ENCODE results near the gene NEIL3.
"Not testable (repeated sequence)": the region's sequence is repeated elsewhere in the genome, so short reads cannot be mapped to it uniquely, and the experiment has no call there.

DNA sequence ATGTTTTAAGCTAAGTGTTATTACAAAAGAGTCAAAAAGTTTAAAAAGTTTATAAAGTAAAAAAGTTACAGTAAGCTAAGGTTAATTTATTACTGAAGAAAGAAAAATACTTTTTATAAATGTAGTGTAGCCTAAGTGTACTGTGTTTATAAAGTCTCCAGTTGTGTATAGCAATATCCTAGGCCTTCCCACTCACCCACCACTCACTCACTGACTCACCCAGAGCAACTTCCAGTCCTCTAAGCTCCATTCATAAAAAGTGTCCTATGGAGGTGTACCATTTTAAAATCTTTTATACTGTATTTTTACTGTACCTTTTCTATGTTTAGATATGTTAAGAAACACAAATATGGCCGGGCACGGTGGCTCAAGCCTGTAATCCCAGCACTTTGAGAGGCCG lies 4.8 kb upstream of the NEIL3 start:
- not testable (repeated sequence) for TF ChIP-seq EZH2 (IDR thresholded peaks at IDR 0.05; ENCODE audit: low read length, unreplicated experiment)
- TF ChIP-seq, protein P1, sequence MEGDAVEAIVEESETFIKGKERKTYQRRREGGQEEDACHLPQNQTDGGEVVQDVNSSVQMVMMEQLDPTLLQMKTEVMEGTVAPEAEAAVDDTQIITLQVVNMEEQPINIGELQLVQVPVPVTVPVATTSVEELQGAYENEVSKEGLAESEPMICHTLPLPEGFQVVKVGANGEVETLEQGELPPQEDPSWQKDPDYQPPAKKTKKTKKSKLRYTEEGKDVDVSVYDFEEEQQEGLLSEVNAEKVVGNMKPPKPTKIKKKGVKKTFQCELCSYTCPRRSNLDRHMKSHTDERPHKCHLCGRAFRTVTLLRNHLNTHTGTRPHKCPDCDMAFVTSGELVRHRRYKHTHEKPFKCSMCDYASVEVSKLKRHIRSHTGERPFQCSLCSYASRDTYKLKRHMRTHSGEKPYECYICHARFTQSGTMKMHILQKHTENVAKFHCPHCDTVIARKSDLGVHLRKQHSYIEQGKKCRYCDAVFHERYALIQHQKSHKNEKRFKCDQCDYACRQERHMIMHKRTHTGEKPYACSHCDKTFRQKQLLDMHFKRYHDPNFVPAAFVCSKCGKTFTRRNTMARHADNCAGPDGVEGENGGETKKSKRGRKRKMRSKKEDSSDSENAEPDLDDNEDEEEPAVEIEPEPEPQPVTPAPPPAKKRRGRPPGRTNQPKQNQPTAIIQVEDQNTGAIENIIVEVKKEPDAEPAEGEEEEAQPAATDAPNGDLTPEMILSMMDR (conservative IDR thresholded peaks at IDR 0.05; ENCODE audit: low read depth, low read length), result not testable (repeated sequence)
